Activated CD4-positive, CD25-positive, alpha-beta regulatory T cell (primary cell): ENCODE results near the gene DDX28.

Source experiments
- DNase-seq, 4 experiments: peaks; one replicate each; lab custom pipeline; 2025; lab: John Stamatoyannopoulos, UW

DDX28 gene

GRCh38 chr16:68022728-68023537, at the start of gene DDX28, which contains the start of gene DUS2:
DDX28 (minus strand) TSS chr16:68023232; CDS start chr16:68023202, 30 bp downstream.
DUS2 (plus strand) TSS chr16:68023284; CDS start chr16:68038024, 14,740 bp downstream.
- DNase-seq = peak; percentile 82 to 86 (median 86)

- no peak for DNase-seq
Measured at GRCh38 chr16:68072038-68072695, 49.1 kb upstream of the DDX28 start.

GRCh38 chr16:68071518-68071901, 48.5 kb upstream of the DDX28 start:
- no peak for DNase-seq

GRCh38 chr16:68070806-68071517, 47.9 kb upstream of the DDX28 start:
- no peak for DNase-seq

- no peak for DNase-seq
Measured at GRCh38 chr16:68070249-68070730, 47.3 kb upstream of the DDX28 start.

- peak in 1 of 4 experiments; percentile 13 for DNase-seq
Measured at GRCh38 chr16:68069511-68070248, 46.6 kb upstream of the DDX28 start.

GRCh38 chr16:68068926-68069325, 45.9 kb upstream of the DDX28 start:
- DNase-seq = no peak

GRCh38 chr16:68066763-68067162, 43.7 kb upstream of the DDX28 start:
- DNase-seq = no peak

- no peak for DNase-seq
Measured at GRCh38 chr16:68065716-68066305, 42.8 kb upstream of the DDX28 start.

GRCh38 chr16:68064791-68065365, 41.8 kb upstream of the DDX28 start:
- peak; percentile 33 to 57 (median 46) for DNase-seq

GRCh38 chr16:68062910-68063393, 39.9 kb upstream of the DDX28 start:
- DNase-seq = no peak

GRCh38 chr16:68061396-68061795, 38.4 kb upstream of the DDX28 start:
- DNase-seq = no peak

GRCh38 chr16:68059804-68060203, 36.8 kb upstream of the DDX28 start:
- no peak for DNase-seq

- DNase-seq = no peak
Measured at GRCh38 chr16:68055395-68055794, 32.4 kb upstream of the DDX28 start.

GRCh38 chr16:68049449-68049848, 26.4 kb upstream of the DDX28 start:
- no peak for DNase-seq

GRCh38 chr16:68047987-68048386, 25.0 kb upstream of the DDX28 start:
- no peak for DNase-seq

GRCh38 chr16:68046106-68046505, 23.1 kb upstream of the DDX28 start:
- no peak for DNase-seq

- DNase-seq = no peak
Measured at GRCh38 chr16:68041783-68042182, 18.8 kb upstream of the DDX28 start.

GRCh38 chr16:68040506-68041288, 17.7 kb upstream of the DDX28 start:
- peak; percentile 81 to 87 (median 84) for DNase-seq
